GM12878 (cell line): Measurements from ENCODE around the gene WNK1. TPM values are rescaled to one million over a fixed set of nuclear protein-coding genes. Genes with fewer than 3 reads are reported as not detected.

Experiments used
- ATAC-seq: fragments of 200-7000 bp; cut with Tn5 transposase; 3 replicates; pipeline ENCODE4 v1.9.1; 2020; ENCODE audit warnings: mild to moderate bottlenecking, moderate library complexity
- BruUV-seq: library from RNA; stranded (reverse); fragments of 400-500 nt; replicated peaks from 2 replicates; lab custom pipeline; 2021; lab: Mats Ljungman, UMichigan
- CTCF ChIA-PET: fragments of 300-600 bp; sonication (Branson Sonifier 250); formaldehyde crosslinking; extraction: SDS; loops from one replicate; lab custom pipeline; 2021; ENCODE audit warnings: inconsistent platforms; lab: Yijun Ruan, JAX
- POLR2A ChIA-PET: fragments of 350-600 bp; formaldehyde crosslinking; extraction: SDS; loops from one replicate; lab custom pipeline; 2021; ENCODE audit warnings: inconsistent platforms; lab: Charles Lee
- RAD21 ChIA-PET: fragments of 300-600 bp; sonication (Branson Sonifier 250); formaldehyde crosslinking; loops from one replicate; lab custom pipeline; 2023; ENCODE audit warnings: antibody characterized with exemption; ENCODE audit not compliant: unreplicated experiment; lab: Charles Lee
- SMC1A ChIA-PET: fragments of 300-600 bp; sonication (Branson Sonifier 250); formaldehyde crosslinking; loops from one replicate; lab custom pipeline; 2023; ENCODE audit not compliant: unreplicated experiment, uncharacterized antibody; lab: Charles Lee
- DNase-seq: peaks from one replicate; pipeline ENCODE4 v3.0.0-alpha.2; 2011; ENCODE audit warnings: low read depth, low spot score
- FAIRE-seq: peaks from 3 replicates; lab custom pipeline; 2011; peaks lifted over from hg19 to GRCh38; lab: Jason Lieb, UNC
- H2AFZ ChIP-seq: 2 replicates; pipeline ENCODE4 v1.6.0; 2011; ENCODE audit warnings: low read depth, low read length, control low read depth; ENCODE audit not compliant: control insufficient read depth
- H3K27ac ChIP-seq: 2 replicates; pipeline ENCODE4 v1.5.1; 2011; ENCODE audit warnings: control low read depth; ENCODE audit not compliant: control insufficient read depth, insufficient read depth
- H3K27me3 ChIP-seq, 2 experiments: replicated peaks in 1 of 2; 2 replicates each; pipeline versions ENCODE4 v1.6.0 to v1.6.1; 2011; ENCODE audit warnings: low read length in 1 of 2; ENCODE audit not compliant: control insufficient read depth in 2 of 2, insufficient read depth in 2 of 2
- H3K36me3 ChIP-seq, 2 experiments: 2 replicates each; pipeline ENCODE4 v1.5.1; 2011; ENCODE audit warnings: low read length in 1 of 2; ENCODE audit not compliant: control insufficient read depth in 2 of 2, insufficient read depth in 2 of 2
- H3K4me1 ChIP-seq: 2 replicates; pipeline ENCODE4 v1.6.1; 2011; ENCODE audit warnings: mild to moderate bottlenecking, low read length, moderate library complexity, mixed read lengths; ENCODE audit not compliant: control insufficient read depth, insufficient read depth
- H3K4me2 ChIP-seq: 2 replicates; pipeline ENCODE4 v1.6.0; 2011; ENCODE audit warnings: control low read depth; ENCODE audit not compliant: control insufficient read depth, insufficient read depth
- H3K4me3 ChIP-seq: fragments of 200-600 bp; sonication (generic); 2 replicates; pipeline ENCODE4 v1.5.1; 2016
- H3K79me2 ChIP-seq: 2 replicates; pipeline ENCODE4 v1.6.0; 2011; ENCODE audit warnings: low read length; ENCODE audit not compliant: control insufficient read depth, insufficient read depth
- H3K9ac ChIP-seq: 2 replicates; pipeline ENCODE4 v1.8.0; 2011; ENCODE audit warnings: low read length, control low read depth, mixed read lengths; ENCODE audit not compliant: control insufficient read depth, insufficient read depth
- H3K9me3 ChIP-seq: replicated peaks from 3 replicates; pipeline ENCODE4 v1.5.1; 2011; ENCODE audit warnings: mild to moderate bottlenecking, low read length; ENCODE audit not compliant: control insufficient read depth, insufficient read depth
- H4K20me1 ChIP-seq: 2 replicates; pipeline ENCODE4 v1.6.0; 2011; ENCODE audit not compliant: control insufficient read depth, insufficient read depth
- NR2F1 ChIP-seq: fragments of 450-650 bp; conservative IDR thresholded peaks from 2 replicates; pipeline ENCODE4 v1.6.1; 2017; ENCODE audit warnings: mild to moderate bottlenecking
- TAF1 ChIP-seq: IDR thresholded peaks from 2 replicates; pipeline ENCODE4 v1.6.1; 2011; ENCODE audit warnings: mild to moderate bottlenecking, low read depth, low read length, borderline replicate concordance
- ZBTB4 ChIP-seq: fragments of 450-650 bp; formaldehyde crosslinking; IDR thresholded peaks from 2 replicates; pipeline ENCODE4 v1.4.0; 2022; ENCODE audit warnings: mild to moderate bottlenecking, moderate library complexity
- WGBS: methylation state at CpG from one replicate; pipeline ENCODE4 v1.1.6; 2016; ENCODE audit warnings: low lambda C conversion rate; ENCODE audit not compliant: insufficient replicate concordance, insufficient coverage; ENCODE audit errors: missing lambda C conversion rate; 5-methylcytosine and 5-hydroxymethylcytosine counted together
- in situ Hi-C: fragments of 300-500 bp; cut with MboI; formaldehyde crosslinking; loops from 9 replicates; pipeline ENCODE4 v1.14.3; 2018; ENCODE audit warnings: mixed read lengths
- intact Hi-C: fragments of 100-400 bp; cut with micrococcal nuclease; formaldehyde crosslinking; loops from one replicate; pipeline ENCODE4 v1.14.2; 2022; ENCODE audit not compliant: unreplicated experiment
- polyA plus RNA-seq, 11 experiments: library from polyadenylated mRNA; depleted of rRNA in 4 of 11; unstranded in 6 of 11; stranded (reverse) in 5 of 11; fragments of >200 nt; fragmentation: Nextera tagmentation in 4 of 11; fragmentation: Illumina TruSeq in 1 of 11; extraction: Ambion mirVana in 4 of 11; extraction: Trizol in 1 of 11; gene quantifications; 1 replicate in 1 of 11; 2 replicates in 10 of 11; pipeline versions ENCODE4 v1.2.1 to v1.2.3, GENCODE V29; 2011 to 2016; ENCODE audit warnings: inconsistent platforms in 2 of 11, missing spikeins in 2 of 11, low read depth in 1 of 11
- total RNA-seq, 4 experiments: library from RNA; depleted of rRNA in 3 of 4; stranded (reverse); fragments of >200 nt in 3 of 4; fragmentation: Illumina TruSeq in 1 of 4; extraction: Trizol in 1 of 4; gene quantifications; 2 replicates each; pipeline versions ENCODE4 v1.2.1 to v1.2.3, GENCODE V29; 2013 to 2021

WNK1 gene
- total and polyA plus RNA-seq, 10 of the 15 experiments (the other 5 are each of a cell fraction or from before 2014, with no cell fraction given), result 9.6 to 151 (median 86.6) TPM

DNA sequence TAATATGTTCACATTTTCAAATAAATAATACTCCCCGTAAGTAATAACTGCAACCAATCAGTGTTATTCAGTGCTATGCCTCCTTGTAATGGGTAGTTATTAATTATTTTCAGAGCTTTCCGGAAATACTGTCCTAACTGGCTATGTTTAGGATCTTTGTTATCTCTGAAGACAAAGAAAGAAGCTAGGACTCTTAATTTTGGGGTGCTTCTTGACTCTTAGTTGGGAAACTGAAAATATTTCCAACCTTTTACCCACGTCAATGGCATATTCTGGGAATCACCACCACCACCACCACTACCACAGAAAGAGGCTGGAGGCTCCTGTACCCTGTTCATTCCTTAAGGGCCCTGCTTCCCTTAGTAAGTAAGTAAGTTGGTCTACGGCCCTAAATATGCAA, 158.0 kb downstream of the WNK1 start:
- WGBS, result 88% methylated on average over 4 of the region's 4 CpGs
- H3K4me1 ChIP-seq, result no peaks in the 10 kb centered on the region
- no peaks in the 10 kb centered on the region for H3K9me3 ChIP-seq
- H2AFZ ChIP-seq, result no peak overlapping the region
- no peak for TF ChIP-seq ZBTB4 (CRISPR knock-in tag)
- no peak for TF ChIP-seq NR2F1
- TF ChIP-seq TAF1, result no peak
- ChIA-PET POLR2A (interaction anchor here (0.6 kb wide), 1 partner anchor 88 kb away, joined by 3 read pairs; no protein-coding TSS in a partner anchor), SMC1A (interaction anchor here (1.2 to 1.9 kb wide), 3 partner anchors 9 to 182 kb away, joined by 3 to 6 read pairs (median 6); no protein-coding TSS in a partner anchor), RAD21 (interaction anchor here (1.0 kb wide), 1 partner anchor 182 kb away, joined by 3 read pairs; no protein-coding TSS in a partner anchor), CTCF (interaction anchor here (0.6 to 1.7 kb wide), 6 partner anchors 10 to 469 kb away, joined by 3 to 5 read pairs (median 4); no protein-coding TSS in a partner anchor)
- H3K27me3 ChIP-seq, result no peaks in the 10 kb centered on the region
- DNase-seq (no peak), FAIRE-seq (no peak), ATAC-seq (no peak)
- H3K4me3 ChIP-seq, result no peak overlapping the region
- H3K9ac ChIP-seq, result no peak overlapping the region
- no peak overlapping the region for H3K27ac ChIP-seq
- in situ Hi-C loops, result no loop called here
- intact Hi-C loops, result no loop called here
- H3K36me3 ChIP-seq, result peaks cover 23 to 70% of the 10 kb centered on the region in 2 experiments
- BruUV-seq, result no TSS peak
- H4K20me1 ChIP-seq, result no peaks in the 10 kb centered on the region
- no peaks in the 10 kb centered on the region for H3K79me2 ChIP-seq
- H3K4me2 ChIP-seq, result no peak overlapping the region
